HepG2 (cell line): Measurements from ENCODE around the gene KLF16. TPM values are rescaled to one million over a fixed set of nuclear protein-coding genes. Genes with fewer than 3 reads are reported as not detected.

Experiments
- ATAD3A ChIP-seq: sonication (generic); formaldehyde crosslinking; IDR thresholded peaks from 2 replicates; pipeline ENCODE4 v1.4.0; 2020; ENCODE audit warnings: missing genetic modification reagents
- E2F1 ChIP-seq: sonication (generic); formaldehyde crosslinking; IDR thresholded peaks from 2 replicates; pipeline ENCODE4 v1.5.0; 2020; ENCODE audit warnings: missing genetic modification reagents
- EZH2 ChIP-seq: conservative IDR thresholded peaks from 2 replicates; pipeline ENCODE4 v1.6.1; 2012; ENCODE audit warnings: mild to moderate bottlenecking, low read depth, low read length, moderate library complexity
- NFATC3 ChIP-seq: sonication (generic); formaldehyde crosslinking; IDR thresholded peaks from 2 replicates; pipeline ENCODE4 v1.5.1; 2020; ENCODE audit warnings: mild to moderate bottlenecking, missing genetic modification reagents
- NR2C2 ChIP-seq: sonication (generic); formaldehyde crosslinking; IDR thresholded peaks from 2 replicates; pipeline ENCODE4 v1.4.0; 2020; ENCODE audit warnings: missing genetic modification reagents, mild to moderate bottlenecking, moderate library complexity, borderline replicate concordance
- NR2F2 ChIP-seq: IDR thresholded peaks from 2 replicates; pipeline ENCODE4 v1.6.1; 2012; ENCODE audit warnings: low read depth, inconsistent platforms, borderline replicate concordance
- NR2F6 ChIP-seq, 2 experiments: IDR thresholded peaks; 2 replicates each; pipeline ENCODE4 v1.6.1; 2016; ENCODE audit warnings: antibody characterized with exemption in 1 of 2, mild to moderate bottlenecking in 1 of 2
- PBX3 ChIP-seq: sonication (generic); formaldehyde crosslinking; IDR thresholded peaks from 2 replicates; pipeline ENCODE4 v1.8.1; 2023; ENCODE audit warnings: missing genetic modification reagents, inconsistent platforms, borderline replicate concordance
- PHF21A ChIP-seq: sonication (generic); formaldehyde crosslinking; IDR thresholded peaks from 2 replicates; pipeline ENCODE4 v1.5.0; 2020; ENCODE audit warnings: mild to moderate bottlenecking, missing genetic modification reagents
- REST ChIP-seq, 2 experiments: IDR thresholded peaks; 2 replicates each; pipeline ENCODE4 v1.6.1; 2011 to 2012; ENCODE audit warnings: low read length in 2 of 2, borderline replicate concordance in 1 of 2, low read depth in 1 of 2, mild to moderate bottlenecking in 1 of 2, moderate library complexity in 1 of 2
- SRSF1 ChIP-seq: fragments of 200-400 bp; formaldehyde crosslinking; optimal IDR thresholded peaks from 2 replicates; pipeline ENCODE3; 2017; ENCODE audit warnings: mild to moderate bottlenecking, low read depth, low read length, moderate library complexity
- ZBTB42 ChIP-seq: sonication (generic); formaldehyde crosslinking; IDR thresholded peaks from 2 replicates; pipeline ENCODE4 v1.5.0; 2020; ENCODE audit warnings: mild to moderate bottlenecking, missing genetic modification reagents
- ZBTB44 ChIP-seq: sonication (generic); formaldehyde crosslinking; IDR thresholded peaks from 2 replicates; pipeline ENCODE4 v1.4.0; 2020; ENCODE audit warnings: missing genetic modification reagents
- ZNF292 ChIP-seq: sonication (generic); formaldehyde crosslinking; IDR thresholded peaks from 2 replicates; pipeline ENCODE4 v1.8.1; 2022; ENCODE audit warnings: mild to moderate bottlenecking, low read depth, missing genetic modification reagents, borderline replicate concordance
- ZNF34 ChIP-seq: sonication (generic); formaldehyde crosslinking; IDR thresholded peaks from 2 replicates; pipeline ENCODE4 v1.4.0; 2020; ENCODE audit warnings: mild to moderate bottlenecking, missing genetic modification reagents, borderline replicate concordance
- ZNF354B ChIP-seq: sonication (generic); formaldehyde crosslinking; IDR thresholded peaks from 2 replicates; pipeline ENCODE4 v1.8.0; 2022; ENCODE audit warnings: mild to moderate bottlenecking, missing genetic modification reagents
- ZNF530 ChIP-seq: sonication (generic); formaldehyde crosslinking; IDR thresholded peaks from 2 replicates; pipeline ENCODE4 v1.5.0; 2020; ENCODE audit warnings: low read depth, mild to moderate bottlenecking, missing genetic modification reagents
- ZNF652 ChIP-seq: IDR thresholded peaks from 2 replicates; pipeline ENCODE4 v1.6.1; 2016; ENCODE audit warnings: low read depth, borderline replicate concordance
- ZNF713 ChIP-seq: sonication (generic); formaldehyde crosslinking; IDR thresholded peaks from 2 replicates; pipeline ENCODE4 v1.4.0; 2020; ENCODE audit warnings: mild to moderate bottlenecking, missing genetic modification reagents
- polyA plus RNA-seq, 8 experiments: library from polyadenylated mRNA; depleted of rRNA in 3 of 8; stranded (reverse) in 7 of 8; unstranded in 1 of 8; fragments of >200 nt; fragmentation: Illumina TruSeq in 4 of 8; extraction: Trizol in 4 of 8; gene quantifications; 2 replicates each; pipeline versions ENCODE4 v1.2.1 to v1.2.3, GENCODE V29; 2011 to 2016; ENCODE audit warnings: low read depth in 4 of 8, missing spikeins in 1 of 8, mixed read lengths in 1 of 8; ENCODE audit not compliant: insufficient read depth in 1 of 8
- total RNA-seq, 5 experiments: library from RNA; depleted of rRNA; stranded (reverse); fragments of >200 nt; fragmentation: Illumina TruSeq; extraction: Trizol; gene quantifications; 2 replicates each; pipeline ENCODE4 v1.2.3, GENCODE V29; 2016; ENCODE audit warnings: low read depth in 1 of 5
- TF ChIP-seq, protein P1 (sequence below): sonication (generic); formaldehyde crosslinking; conservative IDR thresholded peaks from 2 replicates; pipeline ENCODE4 v1.8.0; 2022; ENCODE audit warnings: low read depth, missing genetic modification reagents

The KLF16 gene
- total and polyA plus RNA-seq, 2 of the 13 experiments (the other 11 are each of a cell fraction or from before 2014, with no cell fraction given), result 3.5 to 6.7 TPM

DNA sequence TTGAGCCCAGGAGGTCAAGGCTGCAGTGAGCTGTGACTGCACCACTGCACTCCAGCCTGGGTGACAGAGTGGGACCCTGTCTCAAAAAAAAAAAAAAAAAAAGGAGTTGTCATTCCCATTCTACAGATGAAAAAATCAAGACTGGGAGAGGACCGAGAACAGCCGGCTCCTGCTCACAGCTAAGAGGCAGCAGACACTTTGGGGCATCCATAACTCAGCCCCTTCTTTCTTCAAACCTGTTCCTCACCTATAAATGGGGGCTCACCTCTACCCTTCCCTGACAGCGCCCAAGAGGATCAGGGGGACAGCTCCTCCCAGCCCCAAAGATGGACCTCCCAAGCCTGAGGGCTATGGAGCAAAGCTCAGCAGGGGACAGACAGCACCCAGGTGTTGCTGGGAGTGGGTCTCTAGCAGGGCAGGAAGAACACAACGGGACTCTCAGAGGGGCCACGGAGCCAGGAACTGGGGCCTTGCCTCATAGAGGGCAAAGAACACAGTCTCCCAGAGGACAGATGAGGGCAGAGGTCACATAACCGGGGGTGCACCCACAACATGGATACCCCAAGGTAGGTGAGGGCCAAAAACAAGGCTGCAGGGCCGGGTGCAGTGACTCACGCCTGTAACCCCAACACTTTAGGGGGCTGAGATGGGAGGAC lies 3.4 kb upstream of the KLF16 start (continued):
- TF ChIP-seq ZNF292 (CRISPR knock-in tag), result no peak
- no peak for TF ChIP-seq ZNF34
- TF ChIP-seq ZNF652, result no peak
- TF ChIP-seq ZBTB42 (CRISPR knock-in tag), result no peak
- no peak for TF ChIP-seq REST (IDR thresholded peaks at IDR 0.05; ENCODE audit: borderline replicate concordance in 1 of 2, low read depth in 1 of 2, low read length in 2 of 2)
- TF ChIP-seq SRSF1, result no peak
- no peak for TF ChIP-seq ATAD3A
- TF ChIP-seq PHF21A, result peak; percentile 22; the same call in 1 of the 2 replicates
- 0 out of 2 replicates have a peak, but pooled peaks have one; percentile 41 for TF ChIP-seq NR2F2
- no peak for TF ChIP-seq ZNF713 (CRISPR knock-in tag)
- no peak for TF ChIP-seq E2F1
- TF ChIP-seq ZBTB44 (CRISPR knock-in tag), result no peak
- TF ChIP-seq, protein P1, sequence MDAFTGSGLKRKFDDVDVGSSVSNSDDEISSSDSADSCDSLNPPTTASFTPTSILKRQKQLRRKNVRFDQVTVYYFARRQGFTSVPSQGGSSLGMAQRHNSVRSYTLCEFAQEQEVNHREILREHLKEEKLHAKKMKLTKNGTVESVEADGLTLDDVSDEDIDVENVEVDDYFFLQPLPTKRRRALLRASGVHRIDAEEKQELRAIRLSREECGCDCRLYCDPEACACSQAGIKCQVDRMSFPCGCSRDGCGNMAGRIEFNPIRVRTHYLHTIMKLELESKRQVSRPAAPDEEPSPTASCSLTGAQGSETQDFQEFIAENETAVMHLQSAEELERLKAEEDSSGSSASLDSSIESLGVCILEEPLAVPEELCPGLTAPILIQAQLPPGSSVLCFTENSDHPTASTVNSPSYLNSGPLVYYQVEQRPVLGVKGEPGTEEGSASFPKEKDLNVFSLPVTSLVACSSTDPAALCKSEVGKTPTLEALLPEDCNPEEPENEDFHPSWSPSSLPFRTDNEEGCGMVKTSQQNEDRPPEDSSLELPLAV (CRISPR knock-in tag), result no peak
- peak; percentile 54; the same call in 1 of the 2 replicates for TF ChIP-seq NR2C2 (CRISPR knock-in tag)
- TF ChIP-seq ZNF354B, result no peak
- TF ChIP-seq NR2F6 (IDR thresholded peaks at IDR 0.05), result peak; percentile 72
- peak; percentile 81 for TF ChIP-seq NR2F6 (CRISPR knock-in tag; IDR thresholded peaks at IDR 0.05)
- TF ChIP-seq PBX3, result no peak
- TF ChIP-seq EZH2, result no peak
- TF ChIP-seq ZNF530 (CRISPR knock-in tag), result no peak
- no peak for TF ChIP-seq NFATC3 (CRISPR knock-in tag)
